ENCODE measurements around the gene STXBP5.
A peak's percentile ranks its signal among the peaks of the same experiment; 100 is the strongest.

The STXBP5 gene

GRCh38 chr6:147381712-147382111, 177.5 kb downstream of the STXBP5 start:
- peak; percentile 42 for DNase-seq (ENCODE audit: low spot score)

DNA sequence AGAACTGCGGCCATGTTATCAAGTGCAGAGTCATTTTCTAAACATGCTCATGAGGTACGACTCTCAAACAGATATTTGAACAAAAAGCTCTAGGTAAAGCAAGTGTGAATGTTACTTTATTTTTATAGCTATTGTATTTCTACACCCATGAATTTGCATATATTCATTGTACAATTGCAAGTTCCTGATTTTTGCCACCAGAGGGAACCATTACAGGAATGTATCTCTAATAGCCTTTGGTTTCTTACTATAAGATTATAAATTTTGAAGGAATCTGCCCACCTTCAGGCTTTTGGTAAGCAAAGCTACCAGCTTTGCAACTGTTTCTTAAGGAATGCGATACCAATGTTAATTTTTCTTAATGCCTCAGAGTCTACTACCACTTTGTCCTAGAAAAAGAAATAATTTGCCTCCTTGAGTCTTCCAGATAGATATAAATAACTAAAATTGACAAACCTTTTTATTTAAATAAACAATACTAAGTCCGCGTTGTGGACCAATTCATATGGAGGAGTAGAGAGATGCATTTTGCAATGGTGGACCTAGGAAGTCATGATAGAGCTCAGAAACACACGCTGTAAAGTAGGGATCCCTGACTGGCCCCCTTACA, 178.8 kb downstream of the STXBP5 start:
- DNase-seq (ENCODE audit: low spot score): peak; percentile 44

GRCh38 chr6:147384029-147384428, 179.8 kb downstream of the STXBP5 start:
- DNase-seq (ENCODE audit: low spot score): no peak

GRCh38 chr6:147384737-147385710, 180.8 kb downstream of the STXBP5 start:
- DNase-seq (ENCODE audit: low spot score): no peak

GRCh38 chr6:147389463-147389862, 185.2 kb downstream of the STXBP5 start:
- DNase-seq (ENCODE audit: low spot score): no peak

DNA sequence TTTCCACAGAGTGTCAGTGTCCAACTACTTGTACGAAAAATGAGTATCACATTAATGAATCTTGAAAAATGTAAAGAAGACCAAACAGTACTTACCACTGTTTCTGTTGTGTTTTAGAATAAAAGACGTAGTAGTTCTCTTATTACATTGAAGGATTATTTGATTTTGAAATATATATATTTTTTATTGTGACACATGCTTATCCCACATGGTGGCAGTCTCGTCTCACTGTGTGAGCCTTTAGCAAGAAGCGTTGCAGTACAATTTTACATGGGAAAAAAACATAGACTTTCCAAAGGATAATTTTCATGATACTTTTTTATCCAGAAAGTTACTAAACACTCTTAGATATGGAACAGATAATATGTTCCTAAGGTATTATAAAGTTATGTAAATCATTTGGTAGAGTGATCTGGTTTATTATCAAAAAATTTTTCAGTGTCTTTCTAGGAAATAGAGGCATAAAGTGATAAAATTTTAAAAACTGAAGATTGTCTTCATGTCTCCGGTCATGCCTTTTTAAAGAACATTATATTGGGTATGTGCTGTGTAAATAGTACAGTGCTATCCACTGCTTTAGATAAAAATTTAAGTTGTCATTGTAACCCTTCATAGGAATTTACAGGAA, 186.8 kb downstream of the STXBP5 start:
- DNase-seq (ENCODE audit: low spot score): no peak

- DNase-seq (ENCODE audit: low spot score): no peak
Measured at GRCh38 chr6:147392917-147393625, 188.9 kb downstream of the STXBP5 start.

DNA sequence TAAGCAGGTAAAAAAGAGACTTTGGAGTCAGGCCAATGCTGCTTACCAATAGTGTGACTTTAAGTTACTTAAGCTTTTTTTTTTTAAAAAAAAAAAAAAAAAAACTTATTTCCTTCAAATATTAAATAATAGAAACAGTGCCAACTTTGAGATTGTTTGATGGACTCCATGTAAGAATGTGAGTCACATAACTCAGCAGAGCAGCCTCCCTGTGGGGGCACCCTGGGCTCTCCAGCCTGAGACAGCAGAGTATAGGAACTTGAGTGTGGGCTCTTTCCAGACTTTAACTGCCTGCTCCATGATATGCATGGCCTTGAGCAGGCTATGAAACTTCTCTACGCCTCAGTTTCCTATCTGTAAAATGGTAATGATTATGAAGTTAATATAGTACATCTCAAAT, 190.9 kb downstream of the STXBP5 start:
- no peak for DNase-seq (ENCODE audit: low spot score)

GRCh38 chr6:147397306-147397705, 193.1 kb downstream of the STXBP5 start:
- no peak for DNase-seq (ENCODE audit: low spot score)

- DNase-seq (ENCODE audit: low spot score): no peak
Measured at GRCh38 chr6:147400968-147401367, 196.8 kb downstream of the STXBP5 start.

GRCh38 chr6:147401779-147402178, 197.6 kb downstream of the STXBP5 start:
- no peak for DNase-seq (ENCODE audit: low spot score)

DNA sequence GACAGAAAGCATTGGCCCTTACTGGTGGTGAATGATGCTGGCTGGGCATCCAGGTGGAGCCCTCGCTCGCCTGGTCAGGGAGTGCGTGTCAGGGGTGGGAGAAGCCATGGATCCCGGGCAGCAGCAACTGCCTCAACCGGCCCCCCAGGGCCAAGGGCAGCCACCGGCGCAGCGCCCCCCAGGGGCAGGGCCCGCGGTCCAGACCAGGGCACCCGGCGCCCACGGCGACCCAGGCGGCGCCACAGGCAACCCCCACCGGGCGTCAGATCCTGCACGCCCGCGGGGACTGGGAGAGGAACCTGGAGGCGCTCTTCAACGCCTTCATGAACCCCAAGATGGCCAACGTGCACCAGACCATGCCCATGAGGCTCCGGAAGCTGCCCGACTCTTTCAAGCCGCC, 202.6 kb downstream of the STXBP5 start:
- no peak for DNase-seq (ENCODE audit: low spot score)

DNA sequence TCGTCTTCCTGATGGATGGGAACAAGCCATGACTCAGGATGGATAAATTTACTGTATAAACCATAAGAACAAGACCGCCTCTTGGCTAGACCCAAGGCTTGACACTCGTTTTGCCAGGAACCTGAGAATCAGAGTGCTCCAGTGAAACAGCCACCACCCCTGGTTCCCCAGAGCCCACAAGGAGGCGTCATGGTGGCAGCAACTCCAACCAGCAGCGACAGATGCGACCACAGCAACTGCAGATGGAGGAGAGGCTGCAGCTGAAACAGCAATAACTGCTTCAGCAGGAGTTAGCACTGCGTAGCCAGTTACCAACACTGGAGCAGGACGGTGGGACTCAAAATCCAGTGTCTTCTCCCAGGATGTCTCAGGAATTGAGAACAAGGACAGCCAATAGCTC, 203.4 kb downstream of the STXBP5 start:
- no peak for DNase-seq (ENCODE audit: low spot score)

- no peak for DNase-seq (ENCODE audit: low spot score)
Measured at GRCh38 chr6:147416622-147417021, 212.4 kb downstream of the STXBP5 start.

DNA sequence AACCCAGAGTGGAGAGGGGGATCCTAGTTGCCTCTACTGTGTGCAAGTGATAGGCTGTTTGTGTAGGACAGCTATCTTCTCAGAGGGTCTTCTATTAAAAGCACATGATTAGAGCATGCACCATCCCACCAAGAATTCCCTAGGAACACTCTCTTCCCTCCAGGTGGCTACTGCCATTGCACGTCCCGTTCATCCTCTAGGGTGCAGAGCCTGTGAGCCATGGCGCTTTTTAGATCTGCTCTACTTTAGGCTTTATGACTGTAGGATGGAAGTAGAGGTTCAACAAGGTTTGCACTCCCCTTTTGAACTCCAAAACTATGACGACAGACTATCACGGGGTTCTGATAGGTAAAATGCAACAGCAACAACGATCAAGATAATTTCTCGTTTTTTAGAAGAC, 213.7 kb downstream of the STXBP5 start:
- no peak for DNase-seq (ENCODE audit: low spot score)

- no peak for DNase-seq (ENCODE audit: low spot score)
Measured at GRCh38 chr6:147418523-147418922, 214.3 kb downstream of the STXBP5 start.

DNA sequence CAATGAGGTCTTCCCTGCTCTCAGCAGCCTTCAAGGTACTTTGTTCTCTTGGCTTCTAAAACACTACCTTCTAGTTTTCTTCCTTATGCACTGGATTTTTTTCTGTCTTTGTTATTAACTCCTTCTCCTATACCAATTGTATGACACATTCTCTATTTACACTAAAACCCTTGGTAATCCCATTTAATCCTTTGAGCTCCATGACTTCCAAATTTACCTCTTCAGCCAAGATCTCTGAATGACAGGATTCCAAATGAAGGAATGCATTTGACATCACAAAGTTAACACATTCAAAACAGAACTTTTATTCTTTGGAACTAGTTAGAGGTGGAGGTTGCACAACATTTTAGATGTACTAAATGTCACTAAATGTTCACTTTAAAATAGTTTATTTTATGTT, 217.7 kb downstream of the STXBP5 start:
- no peak for DNase-seq (ENCODE audit: low spot score)

DNA sequence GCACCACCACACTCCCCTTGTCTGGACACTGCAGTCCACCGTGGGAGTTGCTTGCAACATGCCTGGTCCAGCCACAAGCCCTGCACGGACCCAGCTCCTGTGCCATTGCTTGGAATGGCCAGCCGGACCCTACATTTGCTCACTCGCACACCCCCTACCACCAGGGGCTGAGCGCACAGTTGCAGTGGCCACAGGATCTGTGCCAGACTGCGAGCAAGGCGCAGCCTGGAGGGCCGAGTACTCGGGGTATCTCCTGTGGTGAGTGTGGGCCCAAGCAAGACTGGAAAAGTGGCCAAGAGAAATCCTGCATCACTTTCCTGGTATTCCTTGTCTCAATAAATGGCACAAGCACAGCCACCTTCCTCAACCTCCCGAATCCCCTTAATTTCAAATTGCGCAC, 218.9 kb downstream of the STXBP5 start:
- DNase-seq (ENCODE audit: low spot score): no peak

GRCh38 chr6:147429794-147430193, 225.6 kb downstream of the STXBP5 start:
- DNase-seq (ENCODE audit: low spot score): no peak

DNA sequence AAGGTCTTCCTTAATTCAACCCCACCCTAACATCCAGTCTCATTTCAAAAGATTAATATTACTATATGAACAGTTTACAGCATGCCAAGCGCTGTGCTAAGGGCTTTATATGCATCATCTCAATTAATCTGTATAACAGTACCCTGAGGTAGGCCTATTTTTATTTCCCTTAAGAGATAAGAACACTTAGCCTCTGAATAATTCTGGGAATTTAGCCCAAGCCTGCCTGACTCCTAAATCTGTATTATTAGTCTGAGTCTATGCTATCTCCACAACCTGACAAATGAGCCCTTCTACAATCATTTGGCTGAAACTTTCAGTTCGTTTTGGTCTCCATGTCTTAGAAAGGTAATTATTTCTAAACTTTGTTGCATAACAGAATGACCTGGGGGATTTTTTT, 226.6 kb downstream of the STXBP5 start:
- DNase-seq (ENCODE audit: low spot score): no peak

DNA sequence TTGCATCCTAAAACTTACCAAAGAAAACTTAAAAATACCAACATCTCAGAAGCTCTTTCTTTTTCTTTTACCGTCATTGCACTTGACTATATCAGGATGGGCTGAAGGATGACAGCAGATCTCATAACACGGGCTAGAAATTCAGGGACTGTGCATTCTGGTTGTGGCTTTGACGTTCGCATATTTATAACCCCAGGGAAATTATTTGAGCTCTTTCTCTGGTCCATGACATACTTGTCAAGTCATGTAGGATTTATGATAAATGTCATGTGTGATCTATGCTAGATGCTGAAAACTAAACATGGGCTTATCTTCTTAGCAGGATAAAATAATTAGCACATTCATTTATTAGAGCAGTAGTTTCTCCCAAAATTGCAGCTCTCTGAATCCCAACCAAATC, 229.9 kb downstream of the STXBP5 start:
- DNase-seq (ENCODE audit: low spot score): no peak

DNA sequence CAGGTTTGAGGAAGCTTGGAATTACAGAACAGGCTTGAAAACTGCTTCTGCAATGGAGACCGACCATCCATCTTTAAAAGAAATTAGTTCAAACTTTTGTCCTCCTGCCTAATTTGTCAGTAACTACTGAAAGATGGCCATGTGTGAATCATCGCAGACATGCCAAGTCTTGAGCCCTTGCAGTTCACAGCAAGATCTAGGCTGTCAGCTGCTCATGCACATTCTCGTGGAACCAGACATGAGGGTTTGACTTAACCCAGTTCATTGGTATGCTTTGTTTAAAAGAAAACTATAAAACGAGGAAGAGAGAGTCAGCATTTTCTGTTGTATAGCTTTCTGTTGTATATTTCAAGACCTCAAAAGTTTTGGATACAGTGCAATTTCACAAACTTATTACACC, 230.3 kb downstream of the STXBP5 start:
- DNase-seq (ENCODE audit: low spot score): no peak
